BLaER1 treated with 17β-estradiol and CSF1 and Interleukin-3, amounts not matched to agents 10 nM and 100 nM (cell line): ENCODE results near the gene WAS.

ENCODE experiments used
- H3K27ac ChIP-seq, 11 experiments: shearing (Covaris generic); formaldehyde crosslinking; 2 replicates each; pipeline ENCODE4 v1.8.1; 2022
- H3K27me3 ChIP-seq, 11 experiments: shearing (Covaris generic); formaldehyde crosslinking; 2 replicates each; pipeline ENCODE4 v1.8.1; 2022
- H3K36me3 ChIP-seq, 11 experiments: shearing (Covaris generic); formaldehyde crosslinking; 2 replicates each; pipeline ENCODE4 v1.8.1; 2022
- H3K4me1 ChIP-seq, 10 experiments: shearing (Covaris generic); formaldehyde crosslinking; 2 replicates each; pipeline ENCODE4 v1.8.1; 2022
- H3K4me2 ChIP-seq, 11 experiments: shearing (Covaris generic); formaldehyde crosslinking; 2 replicates each; pipeline ENCODE4 v1.8.1; 2022
- H3K4me3 ChIP-seq, 10 experiments: shearing (Covaris generic); formaldehyde crosslinking; 2 replicates each; pipeline ENCODE4 v1.8.1; 2022
- H3K9ac ChIP-seq, 11 experiments: shearing (Covaris generic); formaldehyde crosslinking; 2 replicates each; pipeline ENCODE4 v1.8.1; 2022
- H3K9me3 ChIP-seq, 11 experiments: shearing (Covaris generic); formaldehyde crosslinking; replicated peaks in 1 of 11; 2 replicates each; pipeline ENCODE4 v1.8.1; 2022
- H4K20me1 ChIP-seq, 11 experiments: shearing (Covaris generic); formaldehyde crosslinking; 2 replicates each; pipeline ENCODE4 v1.8.1; 2022
- Cebpa-rat ChIP-seq, 11 experiments: shearing (Covaris generic); IDR thresholded peaks; 2 replicates each; pipeline ENCODE4 v1.8.1; 2022

The WAS gene

DNA sequence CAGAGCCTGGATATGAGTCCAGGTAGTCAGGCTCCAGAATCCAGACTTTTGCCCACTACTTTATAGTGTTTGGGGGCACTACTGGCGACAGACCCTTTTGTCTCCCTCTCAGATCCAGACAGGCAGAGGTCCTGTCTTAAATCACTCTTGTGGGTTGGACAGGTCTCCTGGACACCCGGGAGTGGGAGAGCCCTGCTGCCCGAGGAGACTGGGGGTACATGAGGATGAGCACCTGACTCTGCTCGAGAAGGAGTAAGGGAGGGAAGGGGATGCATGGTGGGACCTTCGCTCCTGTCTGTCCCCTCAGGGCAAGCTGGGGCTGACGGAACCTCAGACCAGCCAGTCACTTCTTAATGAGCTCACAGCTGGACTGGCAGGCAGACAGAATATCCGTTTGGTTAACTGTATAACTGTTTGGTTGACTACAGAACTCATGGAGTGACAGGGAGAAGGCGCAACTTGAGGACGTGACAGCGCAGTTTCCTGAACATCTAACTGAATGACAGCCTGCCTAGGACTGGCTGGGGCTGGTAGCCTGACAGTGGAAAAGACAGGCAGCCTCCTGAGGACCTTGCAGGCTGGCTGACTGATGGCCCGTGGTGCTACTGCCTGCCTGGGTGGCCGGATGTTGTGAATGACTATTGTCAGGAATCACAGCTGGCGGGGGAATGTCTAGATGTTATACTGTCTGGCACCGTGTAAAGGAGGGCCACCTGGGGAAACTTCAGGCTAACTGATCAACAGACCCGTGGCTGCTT, 11.4 kb downstream of the WAS start:
- peaks cover 7 to 28% (median 13%) of the 10 kb centered on the region in 11 experiments; a peak in 20 of 22 replicates for H3K36me3 ChIP-seq
- TF ChIP-seq Cebpa-rat (IDR thresholded peaks at IDR 0.05) = no peak
- H3K4me2 ChIP-seq = peak overlapping the region in 6 of 11 experiments; percentile 69 to 86 (median 79); a peak in 11 of 22 replicates
- H3K9ac ChIP-seq = peak overlapping the region in 10 of 11 experiments; percentile 80 to 91 (median 88); a peak in 16 of 22 replicates
- peaks cover 5 to 72% (median 37%) of the 10 kb centered on the region in 11 experiments; a peak in 20 of 22 replicates for H3K27me3 ChIP-seq
- 0 out of 20 replicates have a peak overlapping the region, but pooled peaks of 1 of the 10 experiments have one; percentile 70 for H3K4me3 ChIP-seq
- H3K4me1 ChIP-seq = peaks cover 6 to 21% (median 13%) of the 10 kb centered on the region in 10 experiments
- H3K27ac ChIP-seq = peak overlapping the region in 1 of 11 experiments; percentile 63; a peak in 1 of 22 replicates
- H4K20me1 ChIP-seq = peaks cover 0 to 6% (median 0%) of the 10 kb centered on the region in 11 experiments; a peak in 4 of 22 replicates
- no peaks in the 10 kb centered on the region for H3K9me3 ChIP-seq

DNA sequence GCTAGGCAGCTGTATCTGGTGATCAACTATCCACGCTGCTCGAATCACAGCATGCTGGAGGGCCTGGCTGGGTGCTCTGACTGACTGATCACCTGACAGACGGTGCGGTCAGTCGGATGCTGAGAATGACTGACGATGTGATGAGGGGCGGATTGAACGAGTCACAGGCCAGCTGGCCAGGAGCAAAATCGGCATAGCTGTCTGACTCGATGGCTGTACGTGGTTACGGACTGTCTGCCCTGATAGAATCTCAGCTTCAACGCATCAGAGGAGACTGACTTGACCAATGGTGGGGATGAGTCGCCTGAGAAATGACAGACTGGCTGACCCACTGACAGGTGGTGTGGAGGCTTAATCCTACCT, 11.9 kb downstream of the WAS start:
- Histone ChIP-seq H3K4me1 (peaks cover 9 to 23% (median 15%) of the 10 kb centered on the region in 10 experiments), H3K9ac (peak overlapping the region; percentile 80 to 91 (median 88); a peak in 21 of 22 replicates), H3K27ac (peak overlapping the region in 7 of 11 experiments; percentile 63 to 92 (median 81); a peak in 10 of 22 replicates), H3K9me3 (no peaks in the 10 kb centered on the region), H4K20me1 (peaks cover 0 to 10% (median 0%) of the 10 kb centered on the region in 11 experiments; a peak in 6 of 22 replicates), H3K36me3 (peaks cover 4 to 28% (median 18%) of the 10 kb centered on the region in 11 experiments; a peak in 21 of 22 replicates), H3K27me3 (peaks cover 5 to 76% (median 37%) of the 10 kb centered on the region in 11 experiments; a peak in 20 of 22 replicates), H3K4me3 (peak overlapping the region; percentile 58 to 78 (median 70); a peak in 14 of 20 replicates), H3K4me2 (peak overlapping the region; percentile 69 to 91 (median 83))
- no peak for TF ChIP-seq Cebpa-rat (IDR thresholded peaks at IDR 0.05)

DNA sequence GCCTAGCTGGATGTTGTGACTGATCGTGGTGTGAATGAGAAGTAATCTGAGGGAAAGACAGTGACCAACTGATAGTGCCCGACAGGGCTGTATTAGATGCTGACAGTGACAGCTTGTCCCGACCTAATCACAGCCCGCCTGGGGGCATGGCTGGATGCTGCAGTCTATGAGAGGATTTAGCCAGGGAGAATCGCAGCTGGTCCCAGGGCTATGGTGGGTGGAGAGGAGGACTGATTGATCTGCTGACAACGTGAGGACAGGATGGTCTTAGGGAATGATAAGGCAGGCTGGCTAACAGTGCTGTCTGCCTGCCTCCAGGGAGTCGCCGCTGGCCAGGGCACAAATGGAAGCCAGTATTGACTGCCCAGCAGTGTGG, 12.3 kb downstream of the WAS start:
- H3K36me3 ChIP-seq = peaks cover under 1 to 28% (median 22%) of the 10 kb centered on the region in 11 experiments; a peak in 19 of 22 replicates
- TF ChIP-seq Cebpa-rat (IDR thresholded peaks at IDR 0.05) = no peak

DNA sequence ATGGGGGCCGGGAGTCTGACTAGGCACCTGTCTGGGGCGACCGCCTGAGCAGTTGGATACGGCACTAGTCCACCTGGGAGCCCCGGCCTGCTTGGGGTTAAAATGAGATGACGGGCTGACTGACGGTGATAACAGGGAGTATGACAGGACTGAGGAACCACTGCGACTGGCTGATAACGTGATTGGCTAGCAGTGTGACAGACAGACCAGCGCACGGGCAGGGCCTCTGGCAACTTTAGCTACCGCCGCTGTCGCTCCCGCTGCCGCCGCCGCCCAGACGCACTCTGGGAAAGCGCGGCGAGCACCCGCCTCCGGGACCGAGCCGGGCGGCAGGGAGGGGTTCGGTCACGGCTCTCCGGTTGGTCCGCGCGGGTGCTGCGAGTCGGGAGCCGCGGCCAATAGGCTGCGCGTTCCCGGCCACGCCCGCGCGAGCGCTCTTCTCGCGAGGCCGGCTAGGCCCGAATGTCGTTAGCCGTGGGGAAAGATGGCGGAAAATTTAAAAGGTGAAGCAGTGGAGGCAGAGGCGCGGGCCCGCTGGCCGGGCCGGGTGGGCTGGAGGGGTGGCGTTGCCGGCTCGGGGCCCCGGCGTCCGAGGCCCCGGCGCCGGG, 12.8 kb downstream of the WAS start, which contains the start of gene SUV39H1:
SUV39H1 (plus strand) TSS at position 434 of the 608 bp plus-strand sequence; CDS start at position 485, 51 bp downstream.
- no peak for TF ChIP-seq Cebpa-rat (IDR thresholded peaks at IDR 0.05)
- H3K4me1 ChIP-seq = peaks cover 10 to 32% (median 22%) of the 10 kb centered on the region in 10 experiments
- peaks cover 5 to 78% (median 41%) of the 10 kb centered on the region in 11 experiments; a peak in 21 of 22 replicates for H3K27me3 ChIP-seq
- H3K9me3 ChIP-seq = no peaks in the 10 kb centered on the region
- peaks cover 0 to 32% (median 27%) of the 10 kb centered on the region in 11 experiments; a peak in 18 of 22 replicates for H3K36me3 ChIP-seq
- H3K4me3 ChIP-seq = peak within 1 kb of the TSS; percentile 58 to 78 (median 70)
- H3K4me2 ChIP-seq = peak within 1 kb of the TSS; percentile 69 to 91 (median 83)
- peak within 1 kb of the TSS; percentile 63 to 92 (median 88) for H3K27ac ChIP-seq
- peak within 1 kb of the TSS; percentile 80 to 91 (median 88) for H3K9ac ChIP-seq
- H4K20me1 ChIP-seq = peaks cover 0 to 19% (median 4%) of the 10 kb centered on the region in 11 experiments; a peak in 9 of 22 replicates

More for the DNA sequence above, 12.3 kb downstream of the WAS start:
- H3K27ac ChIP-seq = peak overlapping the region; percentile 63 to 92 (median 88)
- H3K9ac ChIP-seq = peak overlapping the region; percentile 80 to 91 (median 88)
- peak overlapping the region; percentile 69 to 91 (median 83) for H3K4me2 ChIP-seq
- H3K9me3 ChIP-seq = no peaks in the 10 kb centered on the region
- peak overlapping the region; percentile 58 to 78 (median 70) for H3K4me3 ChIP-seq
- H4K20me1 ChIP-seq = peaks cover 0 to 14% (median 0%) of the 10 kb centered on the region in 11 experiments; a peak in 7 of 22 replicates
- peaks cover 10 to 27% (median 19%) of the 10 kb centered on the region in 10 experiments for H3K4me1 ChIP-seq
- peaks cover 5 to 78% (median 37%) of the 10 kb centered on the region in 11 experiments; a peak in 20 of 22 replicates for H3K27me3 ChIP-seq

DNA sequence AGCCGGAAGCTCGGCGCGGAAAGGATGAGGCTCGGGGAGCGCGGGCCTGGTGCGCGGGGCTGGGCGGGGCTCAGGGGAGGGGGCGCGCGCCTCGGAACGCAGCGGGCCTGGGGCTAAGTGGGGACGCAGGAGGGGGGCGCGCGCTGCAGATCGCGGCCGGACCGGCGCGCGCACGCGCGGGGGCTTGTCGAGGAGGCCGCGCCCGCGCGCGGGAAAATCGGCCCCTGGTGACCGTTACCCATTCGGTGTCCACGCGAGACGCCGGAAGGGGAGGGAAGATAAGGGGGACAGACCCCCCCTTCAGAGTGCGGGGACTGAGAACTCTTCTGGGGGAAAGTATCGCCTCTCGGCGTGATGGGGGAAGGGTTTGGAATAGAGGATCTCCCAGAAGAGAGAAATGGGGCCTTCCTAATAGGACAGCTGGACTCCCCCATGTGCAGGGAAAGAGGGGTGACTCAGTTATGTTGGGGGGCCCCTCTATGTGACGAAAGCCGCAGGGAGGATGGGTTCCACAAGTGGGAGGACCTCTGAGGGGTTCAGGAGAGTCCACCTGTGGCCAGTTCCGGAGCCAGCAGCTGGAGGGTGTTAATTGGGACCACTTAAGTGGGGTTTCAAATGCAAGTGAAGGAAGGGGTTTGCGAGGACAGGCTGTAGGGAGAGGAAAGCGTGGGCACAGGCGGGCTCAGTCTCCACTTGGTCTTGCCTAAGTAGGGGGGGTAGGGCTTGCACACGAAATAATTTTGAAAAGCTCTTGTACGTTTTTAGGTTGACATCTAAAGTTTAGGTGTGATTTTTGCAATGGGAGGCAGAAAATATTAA, 13.5 kb downstream of the WAS start:
- peaks cover 0 to 39% (median 33%) of the 10 kb centered on the region in 11 experiments; a peak in 18 of 22 replicates for H3K36me3 ChIP-seq
- peaks cover 2 to 78% (median 47%) of the 10 kb centered on the region in 11 experiments; a peak in 21 of 22 replicates for H3K27me3 ChIP-seq
- H3K27ac ChIP-seq = peak overlapping the region; percentile 42 to 92 (median 88); a peak in 21 of 22 replicates
- TF ChIP-seq Cebpa-rat (IDR thresholded peaks at IDR 0.05) = no peak
- peak overlapping the region; percentile 47 to 83 (median 80) for H3K4me2 ChIP-seq
- no peaks in the 10 kb centered on the region for H3K9me3 ChIP-seq
- peaks cover 10 to 39% (median 25%) of the 10 kb centered on the region in 10 experiments for H3K4me1 ChIP-seq
- peak overlapping the region; percentile 58 to 78 (median 70) for H3K4me3 ChIP-seq
- peak overlapping the region; percentile 80 to 91 (median 88) for H3K9ac ChIP-seq
- H4K20me1 ChIP-seq = peaks cover 0 to 25% (median 10%) of the 10 kb centered on the region in 11 experiments; a peak in 13 of 22 replicates

DNA sequence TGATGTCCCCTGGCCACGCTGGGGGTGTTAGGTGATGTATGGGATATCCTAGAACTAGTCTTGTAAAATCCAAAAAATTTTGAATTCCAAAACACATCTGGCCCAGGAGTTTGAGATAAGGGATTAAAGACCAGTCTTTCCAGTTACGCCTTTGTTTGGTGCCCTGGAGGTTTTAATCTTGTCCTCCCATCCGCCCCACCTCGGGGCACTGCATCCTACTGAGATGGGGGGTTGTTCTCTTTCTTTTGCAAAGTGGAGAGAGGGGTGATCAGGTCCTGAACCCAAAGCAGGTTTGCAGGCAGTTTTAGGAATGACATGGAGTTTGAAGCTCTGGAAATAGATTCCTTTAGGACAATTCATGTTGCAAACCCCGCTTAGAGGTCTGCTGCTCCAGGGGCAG, 14.7 kb downstream of the WAS start:
- H3K27ac ChIP-seq = peak overlapping the region in 1 of 11 experiments; percentile 88; a peak in 1 of 22 replicates

DNA sequence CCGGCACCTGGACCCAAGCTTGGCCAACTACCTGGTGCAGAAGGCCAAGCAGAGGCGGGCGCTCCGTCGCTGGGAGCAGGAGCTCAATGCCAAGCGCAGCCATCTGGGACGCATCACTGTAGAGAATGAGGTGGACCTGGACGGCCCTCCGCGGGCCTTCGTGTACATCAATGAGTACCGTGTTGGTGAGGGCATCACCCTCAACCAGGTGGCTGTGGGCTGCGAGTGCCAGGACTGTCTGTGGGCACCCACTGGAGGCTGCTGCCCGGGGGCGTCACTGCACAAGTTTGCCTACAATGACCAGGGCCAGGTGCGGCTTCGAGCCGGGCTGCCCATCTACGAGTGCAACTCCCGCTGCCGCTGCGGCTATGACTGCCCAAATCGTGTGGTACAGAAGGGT, 16.6 kb downstream of the WAS start:
- TF ChIP-seq Cebpa-rat (IDR thresholded peaks at IDR 0.05) = no peak
- peaks cover 25 to 83% (median 62%) of the 10 kb centered on the region in 11 experiments for H3K27me3 ChIP-seq
- H4K20me1 ChIP-seq = peaks cover 0 to 57% (median 37%) of the 10 kb centered on the region in 11 experiments; a peak in 16 of 22 replicates
- 0 out of 22 replicates have a peak overlapping the region, but pooled peaks of 1 of the 11 experiments have one; percentile 1 for H3K9ac ChIP-seq
- H3K36me3 ChIP-seq = peaks cover 0 to 70% (median 56%) of the 10 kb centered on the region in 11 experiments; a peak in 18 of 22 replicates
- H3K9me3 ChIP-seq = no peaks in the 10 kb centered on the region
- peaks cover 9 to 45% (median 26%) of the 10 kb centered on the region in 10 experiments for H3K4me1 ChIP-seq
- H3K4me2 ChIP-seq = peak overlapping the region in 3 of 11 experiments; percentile 22 to 41 (median 33); a peak in 5 of 22 replicates
- H3K4me3 ChIP-seq = no peak overlapping the region
- H3K27ac ChIP-seq = peak overlapping the region in 1 of 11 experiments; percentile 46; a peak in 2 of 22 replicates

More for the DNA sequence above, 14.7 kb downstream of the WAS start:
- H3K4me1 ChIP-seq = peaks cover 10 to 49% (median 27%) of the 10 kb centered on the region in 10 experiments
- no peak for TF ChIP-seq Cebpa-rat (IDR thresholded peaks at IDR 0.05)
- peaks cover 14 to 82% (median 52%) of the 10 kb centered on the region in 11 experiments for H3K27me3 ChIP-seq
- peaks cover 0 to 37% (median 22%) of the 10 kb centered on the region in 11 experiments; a peak in 14 of 22 replicates for H4K20me1 ChIP-seq
- peak overlapping the region in 4 of 11 experiments; percentile 0 to 83 (median 64); a peak in 3 of 22 replicates for H3K4me2 ChIP-seq
- no peaks in the 10 kb centered on the region for H3K9me3 ChIP-seq
- peaks cover 0 to 51% (median 45%) of the 10 kb centered on the region in 11 experiments; a peak in 18 of 22 replicates for H3K36me3 ChIP-seq
- no peak overlapping the region; a peak in 1 of 20 replicates for H3K4me3 ChIP-seq
- peak overlapping the region in 6 of 11 experiments; percentile 21 to 89 (median 85); a peak in 8 of 22 replicates for H3K9ac ChIP-seq
